ENCODE results near the gene KCP.

KCP gene

DNA sequence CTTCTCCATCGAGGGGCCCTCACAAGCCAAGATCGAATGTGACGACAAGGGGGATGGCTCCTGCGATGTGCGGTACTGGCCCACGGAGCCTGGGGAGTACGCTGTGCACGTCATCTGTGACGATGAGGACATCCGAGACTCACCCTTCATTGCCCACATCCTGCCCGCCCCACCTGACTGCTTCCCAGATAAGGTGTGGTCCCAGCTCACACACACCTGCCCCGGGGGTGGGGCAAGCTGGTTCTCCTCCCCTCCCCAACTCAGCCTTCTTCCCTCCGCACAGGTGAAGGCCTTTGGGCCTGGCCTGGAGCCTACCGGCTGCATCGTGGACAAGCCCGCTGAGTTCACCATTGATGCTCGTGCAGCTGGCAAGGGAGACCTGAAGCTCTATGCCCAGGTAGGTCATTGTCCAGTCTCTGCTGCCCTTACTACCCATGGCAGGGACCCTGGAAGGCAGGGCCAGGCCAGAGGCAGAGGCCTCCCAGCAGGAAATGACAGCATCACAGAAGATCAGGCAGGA is 69.3 kb downstream of the KCP start:
- DNase-seq (ENCODE audit: low read depth), result no peak

DNA sequence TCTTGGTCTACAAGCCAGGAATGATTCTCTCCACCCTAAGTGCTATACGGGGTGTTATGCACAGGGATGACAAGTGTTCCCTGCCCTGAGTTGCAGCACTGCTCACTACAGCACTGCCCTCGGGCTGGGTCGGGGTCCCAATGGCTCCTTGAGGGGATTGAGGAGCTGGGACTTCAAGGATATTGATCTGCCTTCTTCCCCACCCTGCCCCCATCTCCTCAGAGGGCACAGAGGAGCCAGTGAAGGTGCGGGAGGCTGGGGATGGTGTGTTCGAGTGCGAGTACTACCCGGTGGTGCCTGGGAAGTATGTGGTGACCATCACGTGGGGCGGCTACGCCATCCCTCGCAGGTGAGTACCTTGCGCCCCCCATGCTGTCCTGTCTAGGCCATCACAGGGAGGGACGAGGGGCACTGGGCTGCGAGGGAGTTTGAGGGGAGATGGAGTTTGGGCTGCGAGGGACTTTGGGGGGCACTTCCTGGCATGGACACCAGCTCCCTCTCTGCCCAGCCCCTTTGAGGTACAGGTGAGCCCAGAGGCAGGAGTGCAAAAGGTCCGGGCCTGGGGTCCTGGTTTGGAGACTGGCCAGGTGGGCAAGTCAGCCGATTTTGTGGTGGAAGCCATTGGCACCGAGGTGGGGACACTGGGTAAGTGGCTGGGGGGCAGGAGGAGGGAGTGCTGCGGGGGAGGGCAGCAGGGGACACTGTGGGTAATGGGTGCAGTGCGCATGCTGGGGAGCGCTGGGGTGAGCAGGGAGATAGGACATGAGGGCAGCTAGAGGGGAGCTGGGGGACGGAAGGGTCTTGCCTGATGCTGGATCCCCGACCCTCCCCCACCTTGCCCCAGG is 70.0 kb downstream of the KCP start:
- no peak for DNase-seq (ENCODE audit: low read depth)

DNA sequence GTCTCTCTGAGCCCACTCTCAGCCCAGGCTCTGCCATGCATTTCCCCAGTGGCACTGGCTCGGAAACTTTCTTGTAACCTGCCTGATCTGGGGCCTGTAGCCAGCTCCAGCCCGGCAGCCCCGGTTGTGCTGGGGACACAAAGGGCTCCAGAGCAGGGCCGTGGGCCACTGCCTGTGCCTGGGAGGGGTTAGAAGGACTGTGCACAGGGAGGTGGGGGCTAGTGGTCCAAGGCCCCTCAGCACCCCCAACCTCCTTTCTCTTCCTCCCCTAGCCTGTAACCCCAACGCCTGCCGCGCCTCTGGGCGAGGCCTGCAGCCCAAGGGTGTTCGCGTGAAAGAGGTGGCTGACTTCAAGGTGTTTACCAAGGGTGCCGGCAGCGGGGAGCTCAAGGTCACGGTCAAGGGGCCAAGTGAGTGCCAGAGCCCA is 70.7 kb downstream of the KCP start:
- DNase-seq (ENCODE audit: low read depth), result no peak

DNA sequence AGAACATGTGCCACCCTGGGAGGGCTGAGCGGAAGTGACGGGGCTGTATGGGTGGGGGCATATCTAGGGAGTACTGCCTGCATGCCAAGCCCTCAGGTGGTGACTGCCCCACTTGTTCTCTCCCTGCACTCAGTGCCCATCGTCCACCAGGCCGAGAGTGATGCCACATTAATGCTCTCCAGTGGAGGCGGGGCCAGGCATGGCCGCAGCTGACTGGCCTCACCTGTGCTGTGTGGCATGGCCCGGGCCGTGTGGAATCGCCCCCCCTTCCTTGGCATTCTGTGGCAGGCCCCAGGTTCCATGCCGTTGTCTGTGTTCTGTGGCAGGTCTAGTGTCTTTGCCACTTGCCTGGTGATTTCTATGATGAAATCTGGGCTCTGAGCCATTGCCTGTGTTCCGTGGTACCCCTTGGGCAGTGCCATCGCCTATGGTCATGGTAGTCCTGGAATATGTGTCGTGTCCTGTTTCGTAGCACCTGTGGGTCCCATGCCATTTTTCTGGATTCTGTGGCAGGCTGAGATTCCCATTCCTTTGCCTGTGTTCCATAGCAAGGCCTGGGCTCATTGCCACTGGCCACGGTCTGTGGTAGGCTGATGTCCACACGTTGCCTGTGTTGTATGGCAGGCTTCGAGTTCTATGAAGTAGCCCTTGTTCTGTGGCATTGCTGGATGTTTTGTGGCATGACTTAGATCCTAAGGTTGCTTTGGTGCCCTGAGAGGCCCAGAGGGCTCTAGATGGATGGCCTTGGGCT is 71.4 kb downstream of the KCP start:
- DNase-seq (ENCODE audit: low read depth), result no peak

DNA sequence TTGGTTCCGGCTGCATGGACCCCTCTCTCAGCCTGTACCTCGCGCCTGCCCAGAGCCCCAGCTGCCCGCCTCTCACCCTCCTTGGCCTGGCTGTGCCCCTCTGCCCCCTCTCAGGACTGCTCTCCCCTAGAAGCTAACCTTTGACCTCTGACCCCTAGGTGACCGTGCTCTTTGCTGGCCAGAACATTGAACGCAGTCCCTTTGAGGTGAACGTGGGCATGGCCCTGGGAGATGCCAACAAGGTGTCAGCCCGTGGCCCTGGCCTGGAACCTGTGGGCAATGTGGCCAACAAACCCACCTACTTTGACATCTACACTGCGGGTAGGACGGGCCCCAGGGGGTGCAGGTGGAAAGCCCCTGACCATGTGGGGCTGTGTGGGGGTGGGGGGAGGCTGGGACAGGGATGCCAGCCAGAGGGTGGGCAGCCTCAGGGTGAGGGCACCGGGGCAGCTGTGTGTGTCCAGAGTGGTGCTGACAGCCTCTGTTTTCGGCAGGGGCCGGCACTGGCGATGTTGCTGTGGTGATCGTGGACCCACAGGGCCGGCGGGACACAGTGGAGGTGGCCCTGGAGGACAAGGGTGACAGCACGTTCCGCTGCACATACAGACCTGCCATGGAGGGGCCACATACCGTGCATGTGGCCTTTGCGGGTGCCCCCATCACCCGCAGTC is 72.3 kb downstream of the KCP start:
- no peak for DNase-seq (ENCODE audit: low read depth)

DNA sequence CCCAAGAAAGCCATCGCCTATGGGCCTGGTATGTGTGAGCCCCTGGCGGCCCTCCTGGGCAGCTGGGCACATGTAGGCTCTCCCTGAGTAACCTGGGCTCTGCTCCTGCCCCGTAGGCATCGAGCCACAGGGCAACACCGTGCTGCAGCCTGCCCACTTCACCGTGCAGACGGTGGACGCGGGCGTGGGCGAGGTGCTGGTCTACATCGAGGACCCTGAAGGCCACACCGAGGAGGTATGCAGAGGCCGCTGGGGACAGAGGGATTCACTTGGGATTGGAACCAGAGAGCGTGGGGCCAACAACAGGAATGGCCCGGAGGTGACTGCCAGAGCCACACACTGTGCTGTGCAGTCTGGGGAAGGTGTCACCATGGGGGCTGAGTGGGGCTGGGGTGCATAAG is 73.0 kb downstream of the KCP start:
- DNase-seq (ENCODE audit: low read depth), result no peak

DNA sequence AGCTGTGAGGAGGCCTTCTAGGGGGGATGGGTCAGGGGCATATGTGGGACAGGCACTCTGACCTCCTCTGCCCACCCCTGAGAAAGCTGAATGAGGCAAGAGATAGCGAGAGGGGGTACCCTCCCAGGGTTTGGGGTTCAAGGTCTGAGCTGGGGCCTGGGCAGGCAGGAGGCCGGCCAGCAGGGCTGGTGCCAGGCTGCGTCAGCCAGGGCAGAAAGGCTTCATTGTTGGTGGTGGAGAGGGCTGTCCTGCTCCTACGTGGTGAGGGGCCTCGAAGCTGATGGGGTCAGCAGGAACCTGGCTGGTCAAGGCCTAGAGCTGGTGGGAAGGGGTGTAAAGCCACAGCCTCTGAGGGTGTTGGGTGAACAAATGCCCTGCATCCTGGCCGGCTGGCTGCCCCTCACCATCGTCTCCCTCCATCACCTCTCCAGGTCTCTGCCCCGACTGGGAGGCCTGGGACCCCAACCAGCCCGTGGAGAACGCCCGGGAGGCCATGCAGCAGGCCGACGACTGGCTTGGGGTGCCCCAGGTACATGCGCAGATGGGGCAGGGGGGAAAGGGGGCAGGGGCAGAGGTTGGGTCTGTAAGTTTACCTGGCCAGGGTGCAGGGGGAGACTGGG is 73.7 kb downstream of the KCP start:
- DNase-seq (ENCODE audit: low read depth), result no peak

DNA sequence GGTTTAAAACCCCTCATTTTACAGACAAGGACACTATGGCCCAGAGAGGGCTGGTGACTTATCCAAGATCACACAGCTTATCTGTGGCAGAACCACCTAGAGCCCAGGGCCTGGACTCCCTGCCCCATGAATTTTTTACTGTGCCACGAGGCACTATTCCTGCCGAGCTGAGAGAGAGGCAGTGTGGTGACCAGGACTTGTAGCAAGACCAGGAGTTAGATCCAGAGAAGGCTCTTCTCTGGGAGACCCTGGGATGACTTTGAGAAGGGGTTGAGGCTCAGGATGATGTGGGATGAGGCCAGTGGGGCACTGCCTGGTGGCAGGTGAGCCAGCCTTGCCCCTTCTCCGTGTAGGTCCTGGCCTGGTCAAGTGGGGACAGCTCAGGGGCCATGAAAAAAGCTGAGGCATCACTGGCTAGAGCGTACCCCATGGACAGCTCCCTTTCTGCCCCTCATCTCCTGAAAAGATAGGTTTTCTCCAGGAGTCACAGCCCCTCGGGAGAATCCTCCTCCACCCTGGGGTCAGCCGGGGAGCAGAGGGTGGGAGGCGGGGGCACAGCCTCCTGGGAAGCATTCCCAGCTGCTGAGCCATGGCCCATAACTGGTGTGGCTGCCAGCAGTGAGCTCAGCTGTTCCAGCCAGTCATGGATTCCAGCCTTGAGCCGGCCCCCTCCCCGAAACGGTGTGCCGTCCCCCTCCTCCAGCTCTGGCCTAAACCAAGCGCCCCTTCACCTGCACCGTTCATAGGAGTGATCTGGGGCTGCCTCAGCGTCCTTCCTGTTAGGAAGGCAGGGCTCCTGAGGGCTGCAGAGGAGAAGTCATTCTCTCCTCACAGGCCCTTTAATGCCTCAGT is 74.5 kb downstream of the KCP start:
- DNase-seq (ENCODE audit: low read depth), result peak; percentile 65

DNA sequence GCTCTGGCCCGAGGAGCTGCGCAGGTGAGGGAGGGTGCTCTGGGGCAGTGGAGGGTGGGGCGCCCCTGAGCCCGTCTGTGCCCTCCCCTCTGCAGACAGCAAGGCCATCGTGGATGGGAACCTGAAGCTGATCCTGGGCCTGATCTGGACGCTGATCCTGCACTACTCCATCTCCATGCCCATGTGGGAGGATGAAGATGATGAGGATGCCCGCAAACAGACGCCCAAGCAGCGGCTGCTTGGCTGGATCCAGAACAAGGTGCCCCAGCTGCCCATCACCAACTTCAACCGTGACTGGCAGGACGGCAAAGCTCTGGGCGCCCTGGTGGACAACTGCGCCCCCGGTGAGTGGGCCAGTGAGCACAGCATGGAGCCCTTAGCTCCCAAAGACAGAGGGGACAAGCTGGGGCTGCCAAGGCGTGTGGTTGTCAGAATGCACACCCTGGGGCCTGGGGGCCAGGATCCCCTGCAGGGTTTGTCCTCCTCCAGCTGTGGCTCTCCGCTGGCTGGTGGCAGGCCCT is 75.2 kb downstream of the KCP start:
- DNase-seq (ENCODE audit: low read depth), result no peak

DNA sequence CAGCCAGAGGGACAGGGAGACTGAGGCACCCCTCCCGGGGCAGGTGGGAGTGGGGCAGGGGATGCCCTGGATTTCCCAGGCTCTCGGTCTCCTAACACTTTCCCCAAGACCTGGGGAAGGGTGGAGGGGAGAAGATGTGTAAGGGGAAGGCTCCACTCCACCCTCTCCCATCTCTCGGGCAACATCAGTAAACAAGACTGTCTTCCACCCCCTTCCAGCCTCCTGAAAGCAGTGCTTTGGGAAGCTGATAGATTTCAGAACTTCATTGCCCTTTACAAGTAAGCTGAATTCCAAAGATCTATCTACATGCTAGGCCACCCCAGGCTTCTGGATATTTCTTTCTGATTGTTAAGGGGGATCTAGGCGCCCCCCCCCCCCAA is 76.6 kb downstream of the KCP start:
- DNase-seq (ENCODE audit: low read depth), result no peak

DNA sequence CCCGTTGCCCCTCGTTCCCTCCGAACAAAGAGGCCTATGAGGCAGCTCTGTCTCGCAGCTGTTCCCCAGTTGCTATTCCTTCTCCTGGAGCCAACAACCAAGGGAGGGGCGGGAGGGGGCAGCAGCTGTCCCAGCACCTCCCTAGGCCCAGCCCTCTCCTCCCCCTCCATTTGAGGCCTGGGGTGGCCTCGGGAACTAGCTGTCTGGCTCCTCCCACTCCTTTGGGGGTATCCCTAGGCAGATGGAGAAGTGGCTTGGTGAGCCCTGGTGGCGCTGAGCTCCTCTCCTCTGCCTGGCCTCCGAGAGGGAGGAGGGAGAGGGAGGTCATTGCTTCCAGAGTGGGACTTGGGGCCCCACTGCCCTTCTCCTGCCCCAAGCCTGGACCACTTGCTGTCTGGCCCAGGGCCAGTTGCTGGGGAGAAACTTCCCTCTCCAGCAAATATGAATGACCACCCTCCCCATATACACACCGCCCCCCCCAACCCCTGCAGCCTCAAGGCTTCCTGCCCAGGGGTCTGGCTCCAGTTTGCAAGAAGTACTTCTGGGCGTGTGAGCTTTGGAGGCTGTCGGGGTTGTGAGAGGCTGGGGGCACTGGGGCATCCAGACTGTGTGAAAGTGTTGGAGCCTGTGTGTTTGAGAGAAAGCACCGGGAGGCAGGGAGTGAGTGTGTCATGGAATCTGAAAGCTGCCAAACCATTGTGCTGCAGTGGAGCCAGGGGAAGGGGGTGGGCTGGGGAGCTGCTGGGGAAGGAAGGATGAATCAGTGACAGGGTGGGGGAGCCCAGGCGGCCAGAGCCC is 77.2 kb downstream of the KCP start:
- peak; percentile 90 for DNase-seq (ENCODE audit: low read depth)

DNA sequence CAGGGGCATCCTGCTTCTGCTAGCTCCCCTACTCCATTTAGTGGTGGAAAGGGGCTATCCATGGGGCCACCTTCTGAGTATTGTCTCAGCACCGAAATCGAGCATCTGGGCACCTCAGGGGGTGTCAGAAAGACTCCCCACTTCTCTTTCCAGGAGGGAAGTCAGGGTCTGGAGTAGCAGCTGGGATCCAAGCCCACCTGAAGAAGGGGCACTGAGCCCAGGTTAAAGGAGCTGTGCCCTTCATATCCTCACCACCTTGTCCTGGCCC is 77.7 kb downstream of the KCP start:
- DNase-seq (ENCODE audit: low read depth), result no peak

DNA sequence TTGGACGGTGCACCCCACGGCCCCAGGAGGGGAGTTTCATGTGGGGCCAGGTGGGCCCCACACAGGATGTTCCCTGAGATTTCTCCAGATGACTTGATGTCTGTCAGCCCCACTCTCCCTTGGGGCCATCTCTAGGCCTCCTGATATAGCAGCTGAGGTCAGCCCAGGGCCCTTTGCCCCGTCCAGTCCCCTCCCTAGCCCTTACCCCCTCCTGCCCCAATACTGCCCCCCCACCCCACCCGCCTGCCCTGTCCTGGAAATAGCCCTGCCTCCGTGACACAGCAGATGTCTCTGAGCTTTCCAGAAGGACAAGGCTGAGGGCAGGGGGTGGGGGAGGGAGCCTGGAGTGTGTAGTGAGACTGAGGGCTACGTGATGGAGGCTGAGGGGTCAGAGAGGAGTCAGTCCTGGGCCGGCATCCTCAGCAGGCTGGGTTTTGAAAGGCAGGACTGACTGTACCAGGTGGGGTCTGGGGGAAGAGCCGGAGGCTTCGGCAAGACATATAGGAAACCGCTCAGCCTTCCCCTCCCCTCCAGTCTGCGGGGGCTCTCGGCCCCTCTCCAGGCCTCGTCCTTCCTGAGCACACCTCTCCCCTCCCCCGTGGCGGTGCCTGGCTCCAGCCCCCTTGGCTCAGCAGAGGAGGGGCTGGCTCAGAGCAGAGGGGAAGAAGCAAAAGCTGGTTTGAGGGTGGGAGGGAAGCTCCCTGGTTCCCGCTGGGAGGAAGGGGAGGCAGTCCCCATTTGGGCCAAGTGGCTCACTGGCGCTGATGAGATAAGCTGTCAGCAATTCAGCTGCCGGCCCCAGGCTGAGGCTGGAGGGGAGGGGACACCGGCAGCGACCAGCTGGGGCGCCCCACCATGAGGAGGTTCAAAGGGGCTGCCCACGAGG is 78.3 kb downstream of the KCP start:
- DNase-seq (ENCODE audit: low read depth), result peak; percentile 70

DNA sequence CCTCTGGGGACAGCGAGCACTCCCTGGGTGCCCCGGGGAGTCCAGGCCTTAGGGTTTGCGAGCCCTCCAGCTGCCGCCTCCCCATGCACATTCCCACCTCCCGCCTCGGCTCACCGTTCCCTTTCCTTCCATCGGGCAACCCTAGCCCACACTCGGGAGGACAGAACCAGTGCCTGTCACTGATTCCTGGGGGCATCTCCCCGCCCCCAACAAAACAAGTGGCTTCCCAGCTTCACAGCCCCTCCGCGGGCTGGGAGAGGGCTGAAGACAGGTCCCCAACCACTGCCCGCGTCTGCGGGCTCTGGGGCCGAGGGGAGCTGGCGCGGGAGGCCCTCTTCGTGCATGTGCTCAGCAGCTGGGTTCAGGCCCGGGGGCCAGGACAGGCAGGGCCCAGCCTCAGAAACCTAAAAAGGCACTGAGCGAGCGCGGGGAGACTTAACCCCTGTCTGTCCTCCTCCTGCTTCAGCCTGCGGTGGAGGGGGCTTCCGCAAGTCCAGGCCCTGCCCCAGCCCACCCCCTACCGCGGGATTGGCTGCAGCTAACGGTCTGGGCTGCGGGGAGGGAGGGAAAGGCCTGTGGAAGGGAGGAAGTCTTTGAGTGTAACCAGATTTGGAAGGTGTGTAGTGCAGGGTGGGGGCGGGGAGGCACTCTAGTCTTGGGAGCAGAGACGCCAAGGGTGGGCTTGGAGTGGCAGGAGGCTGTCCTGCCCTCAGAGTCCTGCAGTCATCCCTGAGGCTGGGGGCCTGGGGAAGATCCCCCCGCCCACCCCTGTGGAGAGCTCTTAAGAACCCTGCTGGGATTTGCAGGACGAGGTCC is 79.1 kb downstream of the KCP start:
- peak; percentile 82 for DNase-seq (ENCODE audit: low read depth)

DNA sequence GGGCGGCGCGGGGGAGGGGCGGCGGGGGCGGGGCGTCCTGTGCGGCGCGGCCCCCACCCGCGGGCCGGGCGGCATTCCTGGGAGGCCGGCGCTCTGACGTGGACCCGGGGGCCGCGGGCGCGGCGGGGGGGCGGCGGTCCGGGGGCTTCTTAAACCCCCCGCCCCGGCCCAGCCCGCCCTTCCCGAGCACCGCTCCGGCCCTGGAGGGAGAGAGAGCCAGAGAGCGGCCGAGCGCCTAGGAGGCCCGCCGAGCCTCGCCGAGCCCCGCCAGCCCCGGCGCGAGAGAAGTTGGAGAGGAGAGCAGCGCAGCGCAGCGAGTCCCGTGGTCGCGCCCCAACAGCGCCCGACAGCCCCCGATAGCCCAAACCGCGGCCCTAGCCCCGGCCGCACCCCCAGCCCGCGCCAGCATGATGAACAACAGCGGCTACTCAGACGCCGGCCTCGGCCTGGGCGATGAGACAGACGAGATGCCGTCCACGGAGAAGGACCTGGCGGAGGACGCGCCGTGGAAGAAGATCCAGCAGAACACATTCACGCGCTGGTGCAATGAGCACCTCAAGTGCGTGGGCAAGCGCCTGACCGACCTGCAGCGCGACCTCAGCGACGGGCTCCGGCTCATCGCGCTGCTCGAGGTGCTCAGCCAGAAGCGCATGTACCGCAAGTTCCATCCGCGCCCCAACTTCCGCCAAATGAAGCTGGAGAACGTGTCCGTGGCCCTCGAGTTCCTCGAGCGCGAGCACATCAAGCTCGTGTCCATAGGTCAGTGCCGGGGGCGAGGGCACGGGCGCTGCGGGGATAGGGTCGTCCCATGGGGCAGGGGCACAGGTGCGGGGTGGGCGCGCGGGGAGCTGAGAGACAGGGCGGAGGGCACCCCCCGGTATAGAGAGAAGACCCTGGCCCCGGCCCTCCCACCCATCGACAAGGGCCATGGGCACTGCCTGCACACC is 80.0 kb downstream of the KCP start, which contains the start of gene FLNC:
Gene FLNC, plus strand, starts transcription at position 176 of the 947 bp plus-strand sequence. Its CDS starts 232 bp downstream, at position 408.
- peak; percentile 84 for DNase-seq (ENCODE audit: low read depth)

DNA sequence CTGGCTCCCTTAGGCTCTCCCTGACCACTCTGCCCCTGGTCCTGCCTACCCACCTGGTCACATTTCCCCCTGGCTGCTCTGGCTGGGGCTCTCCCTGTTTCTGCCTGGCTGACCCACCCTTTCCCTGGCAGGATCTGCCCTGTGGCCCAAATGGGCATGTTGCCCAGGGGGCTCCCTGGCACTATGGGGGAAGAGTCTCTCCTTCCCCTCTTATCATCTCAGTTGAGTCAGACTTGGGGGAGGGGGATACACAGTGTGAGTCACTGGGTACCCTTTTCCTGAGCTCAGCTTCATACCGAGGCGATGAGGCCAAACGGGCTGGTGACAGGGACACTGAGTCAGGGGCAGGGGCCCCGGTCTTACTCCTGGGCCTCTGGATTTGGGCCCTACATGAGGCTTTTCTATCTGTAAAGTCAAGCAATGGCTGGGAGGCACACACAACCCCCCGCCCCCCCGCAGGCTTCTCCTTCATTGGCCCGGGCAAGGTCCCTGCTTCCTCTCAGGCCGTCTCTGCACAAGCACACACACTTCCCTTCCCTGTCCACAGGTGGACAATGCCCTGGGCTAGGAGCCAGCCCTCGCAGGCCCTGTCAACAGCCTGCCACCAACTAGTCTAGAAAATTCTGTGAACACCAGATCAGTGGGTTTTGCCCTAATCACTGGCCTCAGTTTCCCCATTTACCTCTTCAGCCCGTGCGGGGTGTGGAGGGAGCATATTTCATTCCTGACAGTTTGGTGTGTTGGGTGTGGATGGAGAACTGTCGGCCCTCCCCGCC is 80.9 kb downstream of the KCP start:
- peak; percentile 81 for DNase-seq (ENCODE audit: low read depth)

Data from EH (cell line).